Osteoblast (primary cell): ENCODE measurements around the gene SORL1. TPM values are rescaled to one million over a fixed set of nuclear protein-coding genes. Genes with fewer than 3 reads are reported as not detected.

Source experiments
- DNase-seq: peaks from one replicate; pipeline ENCODE4 v3.0.0; 2011; ENCODE audit warnings: low spot score, mixed read lengths; ENCODE audit not compliant: insufficient read length; ENCODE audit errors: missing footprints
- H2AFZ ChIP-seq: 2 replicates; pipeline ENCODE4 v1.6.0; 2011; ENCODE audit warnings: mild to moderate bottlenecking, low read length
- H3K27ac ChIP-seq: 2 replicates; pipeline ENCODE4 v1.5.1; 2011; ENCODE audit warnings: mild to moderate bottlenecking, low read depth, low read length, moderate library complexity
- H3K27me3 ChIP-seq: 2 replicates; pipeline ENCODE4 v1.6.0; 2012; ENCODE audit warnings: mild to moderate bottlenecking, control low read depth, inconsistent platforms, low read length, moderate library complexity; ENCODE audit not compliant: insufficient read depth
- H3K36me3 ChIP-seq: 2 replicates; pipeline ENCODE4 v1.5.1; 2011; ENCODE audit warnings: mild to moderate bottlenecking, low read length, control low read depth, moderate library complexity; ENCODE audit not compliant: insufficient read depth
- H3K4me1 ChIP-seq: 2 replicates; pipeline ENCODE4 v1.5.1; 2011; ENCODE audit warnings: mild to moderate bottlenecking, low read length, control low read depth, moderate library complexity; ENCODE audit not compliant: insufficient read depth
- H3K4me2 ChIP-seq: 2 replicates; pipeline ENCODE4 v1.6.0; 2011; ENCODE audit warnings: mild to moderate bottlenecking, low read length; ENCODE audit not compliant: insufficient read depth
- H3K4me3 ChIP-seq: fragments of 200-600 bp; sonication (generic); 3 replicates; pipeline ENCODE4 v1.5.1; 2012; ENCODE audit warnings: mild to moderate bottlenecking, low read length, inconsistent platforms; ENCODE audit not compliant: insufficient read depth
- H3K79me2 ChIP-seq: 2 replicates; pipeline ENCODE4 v1.6.0; 2012; ENCODE audit warnings: mild to moderate bottlenecking, low read length, control low read depth, inconsistent platforms; ENCODE audit not compliant: insufficient read depth
- H3K9me3 ChIP-seq: 2 replicates; pipeline ENCODE4 v1.5.1; 2011; ENCODE audit warnings: low read depth, low read length, control low read depth
- H4K20me1 ChIP-seq: 2 replicates; pipeline ENCODE4 v1.6.0; 2012; ENCODE audit warnings: mild to moderate bottlenecking, low read length, control low read depth; ENCODE audit not compliant: insufficient read depth
- total RNA-seq: library from RNA; depleted of rRNA; stranded (reverse); fragments of >200 nt; gene quantifications from 2 replicates; pipeline ENCODE4 v1.2.3, GENCODE V29; 2012
- TF ChIP-seq, protein P1 (sequence below): IDR thresholded peaks from 2 replicates; pipeline ENCODE4 v1.5.1; 2011; ENCODE audit warnings: mild to moderate bottlenecking, low read depth, low read length, moderate library complexity; ENCODE audit errors: extremely low read depth

SORL1 gene
- total RNA-seq, 1 donor = 0.36 TPM

GRCh38 chr11:121534131-121535093 is 82.3 kb downstream of the SORL1 start:
- H3K36me3 ChIP-seq = no peaks in the 10 kb centered on the region
- no peaks in the 10 kb centered on the region for H3K9me3 ChIP-seq
- H3K4me1 ChIP-seq = peaks cover 3% of the 10 kb centered on the region
- H3K4me3 ChIP-seq = no peak overlapping the region
- TF ChIP-seq, protein P1, sequence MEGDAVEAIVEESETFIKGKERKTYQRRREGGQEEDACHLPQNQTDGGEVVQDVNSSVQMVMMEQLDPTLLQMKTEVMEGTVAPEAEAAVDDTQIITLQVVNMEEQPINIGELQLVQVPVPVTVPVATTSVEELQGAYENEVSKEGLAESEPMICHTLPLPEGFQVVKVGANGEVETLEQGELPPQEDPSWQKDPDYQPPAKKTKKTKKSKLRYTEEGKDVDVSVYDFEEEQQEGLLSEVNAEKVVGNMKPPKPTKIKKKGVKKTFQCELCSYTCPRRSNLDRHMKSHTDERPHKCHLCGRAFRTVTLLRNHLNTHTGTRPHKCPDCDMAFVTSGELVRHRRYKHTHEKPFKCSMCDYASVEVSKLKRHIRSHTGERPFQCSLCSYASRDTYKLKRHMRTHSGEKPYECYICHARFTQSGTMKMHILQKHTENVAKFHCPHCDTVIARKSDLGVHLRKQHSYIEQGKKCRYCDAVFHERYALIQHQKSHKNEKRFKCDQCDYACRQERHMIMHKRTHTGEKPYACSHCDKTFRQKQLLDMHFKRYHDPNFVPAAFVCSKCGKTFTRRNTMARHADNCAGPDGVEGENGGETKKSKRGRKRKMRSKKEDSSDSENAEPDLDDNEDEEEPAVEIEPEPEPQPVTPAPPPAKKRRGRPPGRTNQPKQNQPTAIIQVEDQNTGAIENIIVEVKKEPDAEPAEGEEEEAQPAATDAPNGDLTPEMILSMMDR = peak; percentile 60
- H4K20me1 ChIP-seq = no peaks in the 10 kb centered on the region
- H3K27ac ChIP-seq = no peak overlapping the region
- peaks cover 11% of the 10 kb centered on the region for H3K27me3 ChIP-seq
- H2AFZ ChIP-seq = no peak overlapping the region
- no peak for DNase-seq
- H3K79me2 ChIP-seq = no peaks in the 10 kb centered on the region
- H3K4me2 ChIP-seq = no peak overlapping the region

GRCh38 chr11:121535129-121535796 is 83.1 kb downstream of the SORL1 start:
- Histone ChIP-seq H3K4me3 (no peak overlapping the region), H3K9me3 (no peaks in the 10 kb centered on the region), H3K27ac (no peak overlapping the region), H3K79me2 (no peaks in the 10 kb centered on the region), H3K36me3 (no peaks in the 10 kb centered on the region), H3K4me2 (no peak overlapping the region), H4K20me1 (no peaks in the 10 kb centered on the region), H3K4me1 (peaks cover 3% of the 10 kb centered on the region), H3K27me3 (peaks cover 11% of the 10 kb centered on the region), H2AFZ (no peak overlapping the region)
- no peak for DNase-seq
- TF ChIP-seq, protein P1 = no peak

GRCh38 chr11:121536126-121536525 is 84.0 kb downstream of the SORL1 start:
- no peak overlapping the region for H3K27ac ChIP-seq
- no peaks in the 10 kb centered on the region for H3K36me3 ChIP-seq
- H3K79me2 ChIP-seq = no peaks in the 10 kb centered on the region
- no peak for DNase-seq
- no peak overlapping the region for H3K4me2 ChIP-seq
- TF ChIP-seq, protein P1 = no peak
- no peak overlapping the region for H2AFZ ChIP-seq
- peaks cover 3% of the 10 kb centered on the region for H3K4me1 ChIP-seq
- no peaks in the 10 kb centered on the region for H4K20me1 ChIP-seq
- no peaks in the 10 kb centered on the region for H3K9me3 ChIP-seq
- peaks cover 11% of the 10 kb centered on the region for H3K27me3 ChIP-seq
- H3K4me3 ChIP-seq = no peak overlapping the region

DNA sequence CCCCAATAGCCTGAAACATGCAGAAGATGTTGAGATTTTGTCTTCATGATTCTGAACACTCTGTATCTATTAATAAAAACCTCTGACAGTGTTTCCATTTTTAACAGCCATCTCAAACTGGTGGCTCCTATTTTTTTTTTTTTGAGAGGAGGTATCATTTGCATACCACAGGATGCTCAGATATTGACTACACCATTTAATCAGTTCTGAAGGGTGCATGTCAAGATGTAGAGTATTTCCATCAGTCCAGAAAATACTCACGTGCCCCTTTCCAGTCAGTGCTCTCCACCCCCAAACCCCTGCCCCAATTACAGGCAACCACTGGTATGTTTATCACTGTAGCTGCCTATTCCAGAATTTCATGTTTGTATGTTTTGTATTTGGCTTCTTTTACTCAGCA is 85.9 kb downstream of the SORL1 start:
- Histone ChIP-seq H3K36me3 (no peaks in the 10 kb centered on the region), H3K27ac (no peak overlapping the region)
- no peak for DNase-seq

More for the DNA sequence above, 85.9 kb downstream of the SORL1 start:
- no peak overlapping the region for H3K4me2 ChIP-seq
- no peak overlapping the region for H2AFZ ChIP-seq
- no peaks in the 10 kb centered on the region for H3K79me2 ChIP-seq
- H3K4me1 ChIP-seq = peaks cover 3% of the 10 kb centered on the region
- TF ChIP-seq, protein P1 = no peak
- H3K4me3 ChIP-seq = no peak overlapping the region
- H3K27me3 ChIP-seq = peaks cover 11% of the 10 kb centered on the region
- no peaks in the 10 kb centered on the region for H4K20me1 ChIP-seq
- no peaks in the 10 kb centered on the region for H3K9me3 ChIP-seq
